Measurements from ENCODE around the gene KIF22. TPM values are rescaled to one million over a fixed set of nuclear protein-coding genes. Genes with fewer than 3 reads are reported as not detected.
A peak's percentile ranks its signal among the peaks of the same experiment; 100 is the strongest.
"Not testable (repeated sequence)": the region's sequence is repeated elsewhere in the genome, so short reads cannot be mapped to it uniquely, and the experiment has no call there.

The KIF22 gene
- total RNA-seq, 4 donors from 2014 or later: 36.8 to 81.2 (median 44.9) TPM

GRCh38 chr16:29745121-29745852 lies 45.3 kb upstream of the KIF22 start:
- 73 to 76% methylated on average over 16 of the region's 16 CpGs for WGBS, 2 donors
- H3K4me3 ChIP-seq (ENCODE audit: low read depth, poor library complexity, severe bottlenecking): no peak overlapping the region
- no peak for TF ChIP-seq POLR2A (IDR thresholded peaks at IDR 0.05)
- TF ChIP-seq, protein P1, sequence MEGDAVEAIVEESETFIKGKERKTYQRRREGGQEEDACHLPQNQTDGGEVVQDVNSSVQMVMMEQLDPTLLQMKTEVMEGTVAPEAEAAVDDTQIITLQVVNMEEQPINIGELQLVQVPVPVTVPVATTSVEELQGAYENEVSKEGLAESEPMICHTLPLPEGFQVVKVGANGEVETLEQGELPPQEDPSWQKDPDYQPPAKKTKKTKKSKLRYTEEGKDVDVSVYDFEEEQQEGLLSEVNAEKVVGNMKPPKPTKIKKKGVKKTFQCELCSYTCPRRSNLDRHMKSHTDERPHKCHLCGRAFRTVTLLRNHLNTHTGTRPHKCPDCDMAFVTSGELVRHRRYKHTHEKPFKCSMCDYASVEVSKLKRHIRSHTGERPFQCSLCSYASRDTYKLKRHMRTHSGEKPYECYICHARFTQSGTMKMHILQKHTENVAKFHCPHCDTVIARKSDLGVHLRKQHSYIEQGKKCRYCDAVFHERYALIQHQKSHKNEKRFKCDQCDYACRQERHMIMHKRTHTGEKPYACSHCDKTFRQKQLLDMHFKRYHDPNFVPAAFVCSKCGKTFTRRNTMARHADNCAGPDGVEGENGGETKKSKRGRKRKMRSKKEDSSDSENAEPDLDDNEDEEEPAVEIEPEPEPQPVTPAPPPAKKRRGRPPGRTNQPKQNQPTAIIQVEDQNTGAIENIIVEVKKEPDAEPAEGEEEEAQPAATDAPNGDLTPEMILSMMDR (IDR thresholded peaks at IDR 0.05): no peak
- intact Hi-C loops (cut with DNase I; ENCODE audit: low total_unique reads): no loop called here
- DNase-seq (ENCODE audit: low spot score in 2 of 2): no peak

DNA sequence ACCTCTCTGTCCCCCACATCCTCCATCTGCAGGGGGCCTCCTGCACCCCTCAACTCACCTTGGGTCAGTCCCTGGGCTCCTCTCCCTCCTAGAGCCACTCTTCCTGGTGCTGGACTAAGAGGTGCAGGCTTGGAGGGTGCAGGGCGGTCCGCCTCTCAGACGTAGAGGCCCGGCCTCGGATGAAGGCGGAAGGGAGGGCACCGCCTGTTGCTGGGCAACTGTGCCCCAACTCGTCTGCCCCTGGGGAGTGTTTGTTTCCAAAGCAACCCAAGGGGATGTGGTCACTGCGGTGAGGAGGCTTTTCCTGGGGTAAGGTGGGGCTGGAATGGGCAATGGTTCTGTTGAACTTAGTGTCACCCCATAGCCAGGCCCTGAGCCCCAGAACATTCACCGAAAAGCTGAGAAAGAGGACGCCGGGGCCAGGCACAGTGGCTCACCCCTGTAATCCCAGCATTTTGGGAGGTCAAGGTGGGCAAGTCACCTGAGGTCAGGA lies 44.7 kb upstream of the KIF22 start, which contains the start of gene C16orf54:
Gene C16orf54, minus strand, starts transcription at position 138 of the 493 bp plus-strand sequence. CDS start 1,039 bp downstream, outside the sequence.
- TF ChIP-seq, protein P1 (IDR thresholded peaks at IDR 0.05): no peak
- no peak for TF ChIP-seq POLR2A (IDR thresholded peaks at IDR 0.05)
- 62 to 67% methylated on average over 12 of the region's 12 CpGs for WGBS, 2 donors
- peak; percentile 56 to 94 for DNase-seq (ENCODE audit: low spot score in 2 of 2)
- no peak within 1 kb of the TSS for H3K4me3 ChIP-seq (ENCODE audit: low read depth, poor library complexity, severe bottlenecking)
- intact Hi-C loops (cut with DNase I; ENCODE audit: low total_unique reads): no loop called here

GRCh38 chr16:29746518-29746917 lies 44.0 kb upstream of the KIF22 start:
- H3K4me3 ChIP-seq (ENCODE audit: low read depth, poor library complexity, severe bottlenecking); DNase-seq (ENCODE audit: low spot score in 2 of 2); intact Hi-C loops (cut with DNase I; ENCODE audit: low total_unique reads): not testable (repeated sequence)
- 62 to 66% methylated on average over 4 of the region's 4 CpGs for WGBS, 2 donors

GRCh38 chr16:29747947-29748759 lies 42.4 kb upstream of the KIF22 start:
- DNase-seq (ENCODE audit: low spot score in 2 of 2): no peak
- TF ChIP-seq, protein P1 (IDR thresholded peaks at IDR 0.05): no peak
- no peak for TF ChIP-seq POLR2A (IDR thresholded peaks at IDR 0.05)
- WGBS, 2 donors: 93 to 94% methylated on average over 29 to 30 of the region's 30 CpGs
- intact Hi-C loops (cut with DNase I; ENCODE audit: low total_unique reads): no loop called here
- no peak overlapping the region for H3K4me3 ChIP-seq (ENCODE audit: low read depth, poor library complexity, severe bottlenecking)

DNA sequence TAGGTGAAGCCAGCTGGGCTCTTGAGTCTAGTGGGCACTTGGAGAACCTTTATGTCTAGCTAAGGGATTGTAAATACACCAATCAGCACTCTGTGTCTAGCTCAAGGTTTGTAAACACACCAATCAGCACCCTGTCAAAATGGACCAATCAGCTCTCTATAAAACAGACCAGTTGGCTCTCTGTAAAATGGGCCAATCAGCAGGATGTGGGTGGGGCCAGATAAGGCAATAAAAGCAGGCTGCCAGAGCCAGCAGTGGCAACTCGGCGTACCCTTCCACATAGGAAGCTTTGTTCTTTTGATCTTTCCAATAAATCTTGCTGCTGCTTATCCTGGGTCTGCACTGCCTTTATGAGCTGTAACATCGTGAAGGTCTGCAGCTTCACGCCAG lies 41.8 kb upstream of the KIF22 start:
- intact Hi-C loops (cut with DNase I; ENCODE audit: low total_unique reads); H3K4me3 ChIP-seq (ENCODE audit: low read depth, poor library complexity, severe bottlenecking); DNase-seq (ENCODE audit: low spot score in 2 of 2): not testable (repeated sequence)
- WGBS, 2 donors: 51 to 63% methylated on average over 4 of the region's 4 CpGs

GRCh38 chr16:29753516-29753915 lies 37.0 kb upstream of the KIF22 start:
- no peak for DNase-seq (ENCODE audit: low spot score in 2 of 2)
- no peak overlapping the region for H3K4me3 ChIP-seq (ENCODE audit: low read depth, poor library complexity, severe bottlenecking)
- WGBS, 2 donors: 68 to 82% methylated on average over 1 of the region's 1 CpG
- TF ChIP-seq POLR2A (IDR thresholded peaks at IDR 0.05): no peak
- intact Hi-C loops (cut with DNase I; ENCODE audit: low total_unique reads): no loop called here

GRCh38 chr16:29756654-29757053 lies 33.9 kb upstream of the KIF22 start:
- WGBS, 2 donors: 64 to 68% methylated on average over 1 of the region's 1 CpG
- TF ChIP-seq POLR2A (IDR thresholded peaks at IDR 0.05): no peak
- TF ChIP-seq, protein P1 (IDR thresholded peaks at IDR 0.05): no peak
- DNase-seq (ENCODE audit: low spot score in 2 of 2): no peak
- intact Hi-C loops (cut with DNase I; ENCODE audit: low total_unique reads): no loop called here
- H3K4me3 ChIP-seq (ENCODE audit: low read depth, poor library complexity, severe bottlenecking): no peak overlapping the region

- WGBS, 2 donors: 80 to 83% methylated on average over 8 of the region's 8 CpGs
- intact Hi-C loops (cut with DNase I; ENCODE audit: low total_unique reads); H3K4me3 ChIP-seq (ENCODE audit: low read depth, poor library complexity, severe bottlenecking): not testable (repeated sequence)
These were observed 33.5 kb upstream of the KIF22 start for GRCh38 chr16:29757086-29757485.

More at GRCh38 chr16:29757086-29757485, 33.5 kb upstream of the KIF22 start:
- DNase-seq (ENCODE audit: low spot score in 2 of 2): not testable (repeated sequence)
